Type B pancreatic cell (in vitro differentiated cells): ENCODE data around the gene KCNT2. TPM values are rescaled to one million over a fixed set of nuclear protein-coding genes. Genes with fewer than 3 reads are reported as not detected.

ENCODE experiments used
- DNase-seq: peaks from one replicate; pipeline ENCODE4 v3.0.0; 2021; ENCODE audit warnings: mixed read lengths; ENCODE audit not compliant: unreplicated experiment; ENCODE audit errors: extremely low spot score
- H3K27ac Mint-ChIP-seq: 2 replicates; pipeline ENCODE4 v1.8.0; 2021; ENCODE audit warnings: mild to moderate bottlenecking, mixed read lengths
- H3K27me3 Mint-ChIP-seq: 2 replicates; pipeline ENCODE4 v1.8.0; 2021; ENCODE audit warnings: mixed read lengths
- H3K36me3 Mint-ChIP-seq: 2 replicates; pipeline ENCODE4 v1.8.0; 2021; ENCODE audit warnings: mixed read lengths
- H3K4me1 Mint-ChIP-seq: one replicate; pipeline ENCODE4 v1.8.0; 2021; ENCODE audit warnings: mixed read lengths; ENCODE audit not compliant: unreplicated experiment
- H3K4me3 Mint-ChIP-seq: 2 replicates; pipeline ENCODE4 v1.8.0; 2021; ENCODE audit warnings: mild to moderate bottlenecking, mixed read lengths
- H3K9me3 Mint-ChIP-seq: 2 replicates; pipeline ENCODE4 v1.8.0; 2021; ENCODE audit warnings: mixed read lengths
- CTCF ChIP-seq: fragments of 200-600 bp; sonication (generic); conservative IDR thresholded peaks from 2 replicates; pipeline ENCODE4 v1.5.0; 2021; ENCODE audit warnings: antibody characterized with exemption, mild to moderate bottlenecking
- total RNA-seq: library from RNA; stranded (reverse); gene quantifications from 2 replicates; pipeline ENCODE4 v1.2.1, GENCODE V29; 2021; ENCODE audit warnings: low replicate concordance

Gene KCNT2
- total RNA-seq, 1 donor from 2014 or later, result 10.9 TPM

GRCh38 chr1:196308176-196308575 lies 300.1 kb downstream of the KCNT2 start:
- Mint-ChIP-seq H3K27me3 (no peaks in the 10 kb centered on the region), H3K36me3 (no peaks in the 10 kb centered on the region), H3K9me3 (no peaks in the 10 kb centered on the region), H3K27ac (no peak overlapping the region), H3K4me3 (no peak overlapping the region), H3K4me1 (no peaks in the 10 kb centered on the region)
- no peak for DNase-seq
- TF ChIP-seq CTCF, result no peak

- TF ChIP-seq CTCF, result no peak
- DNase-seq, result no peak
- H3K36me3 Mint-ChIP-seq, result no peaks in the 10 kb centered on the region
- no peaks in the 10 kb centered on the region for H3K27me3 Mint-ChIP-seq
- H3K9me3 Mint-ChIP-seq, result no peaks in the 10 kb centered on the region
- H3K4me3 Mint-ChIP-seq, result no peak overlapping the region
- peaks cover 4% of the 10 kb centered on the region for H3K4me1 Mint-ChIP-seq
- no peak overlapping the region for H3K27ac Mint-ChIP-seq
Observed at GRCh38 chr1:196306421-196306820, 301.8 kb downstream of the KCNT2 start.

GRCh38 chr1:196305216-196305615 lies 303.0 kb downstream of the KCNT2 start:
- H3K27me3 Mint-ChIP-seq, result no peaks in the 10 kb centered on the region
- peaks cover 4% of the 10 kb centered on the region for H3K4me1 Mint-ChIP-seq

GRCh38 chr1:196302981-196303380 lies 305.3 kb downstream of the KCNT2 start:
- Mint-ChIP-seq H3K4me3 (no peak overlapping the region), H3K27ac (no peak overlapping the region), H3K4me1 (peaks cover 4% of the 10 kb centered on the region), H3K36me3 (no peaks in the 10 kb centered on the region), H3K9me3 (no peaks in the 10 kb centered on the region), H3K27me3 (no peaks in the 10 kb centered on the region)
- no peak for TF ChIP-seq CTCF
- no peak for DNase-seq

More at GRCh38 chr1:196305216-196305615, 303.0 kb downstream of the KCNT2 start:
- no peak overlapping the region for H3K27ac Mint-ChIP-seq
- H3K4me3 Mint-ChIP-seq, result no peak overlapping the region
- TF ChIP-seq CTCF, result no peak
- no peaks in the 10 kb centered on the region for H3K36me3 Mint-ChIP-seq
- H3K9me3 Mint-ChIP-seq, result no peaks in the 10 kb centered on the region
- DNase-seq, result no peak

GRCh38 chr1:196302420-196302819 lies 305.8 kb downstream of the KCNT2 start:
- DNase-seq, result no peak
- H3K27me3 Mint-ChIP-seq, result no peaks in the 10 kb centered on the region
- TF ChIP-seq CTCF, result no peak
- H3K27ac Mint-ChIP-seq, result no peak overlapping the region
- no peaks in the 10 kb centered on the region for H3K9me3 Mint-ChIP-seq
- H3K4me3 Mint-ChIP-seq, result no peak overlapping the region
- H3K4me1 Mint-ChIP-seq, result peaks cover 4% of the 10 kb centered on the region
- no peaks in the 10 kb centered on the region for H3K36me3 Mint-ChIP-seq

GRCh38 chr1:196295766-196296165 lies 312.5 kb downstream of the KCNT2 start:
- H3K4me1 Mint-ChIP-seq, result no peaks in the 10 kb centered on the region
- no peak for DNase-seq
- TF ChIP-seq CTCF, result no peak
- no peaks in the 10 kb centered on the region for H3K9me3 Mint-ChIP-seq
- no peak overlapping the region for H3K27ac Mint-ChIP-seq
- no peak overlapping the region for H3K4me3 Mint-ChIP-seq
- H3K36me3 Mint-ChIP-seq, result no peaks in the 10 kb centered on the region
- no peaks in the 10 kb centered on the region for H3K27me3 Mint-ChIP-seq
